Type B pancreatic cell (in vitro differentiated cells): ENCODE data around the gene IGSF9B. TPM values are rescaled to one million over a fixed set of nuclear protein-coding genes. Genes with fewer than 3 reads are reported as not detected.

Experiments used
- DNase-seq: peaks from one replicate; pipeline ENCODE4 v3.0.0; 2021; ENCODE audit warnings: mixed read lengths; ENCODE audit not compliant: unreplicated experiment; ENCODE audit errors: extremely low spot score
- H3K27ac Mint-ChIP-seq: 2 replicates; pipeline ENCODE4 v1.8.0; 2021; ENCODE audit warnings: mild to moderate bottlenecking, mixed read lengths
- H3K27me3 Mint-ChIP-seq: 2 replicates; pipeline ENCODE4 v1.8.0; 2021; ENCODE audit warnings: mixed read lengths
- H3K36me3 Mint-ChIP-seq: 2 replicates; pipeline ENCODE4 v1.8.0; 2021; ENCODE audit warnings: mixed read lengths
- H3K4me1 Mint-ChIP-seq: one replicate; pipeline ENCODE4 v1.8.0; 2021; ENCODE audit warnings: mixed read lengths; ENCODE audit not compliant: unreplicated experiment
- H3K4me3 Mint-ChIP-seq: 2 replicates; pipeline ENCODE4 v1.8.0; 2021; ENCODE audit warnings: mild to moderate bottlenecking, mixed read lengths
- H3K9me3 Mint-ChIP-seq: 2 replicates; pipeline ENCODE4 v1.8.0; 2021; ENCODE audit warnings: mixed read lengths
- total RNA-seq: library from RNA; stranded (reverse); gene quantifications from 2 replicates; pipeline ENCODE4 v1.2.1, GENCODE V29; 2021; ENCODE audit warnings: low replicate concordance
- TF ChIP-seq, protein P1 (sequence below): fragments of 200-600 bp; sonication (generic); conservative IDR thresholded peaks from 2 replicates; pipeline ENCODE4 v1.5.0; 2021; ENCODE audit warnings: antibody characterized with exemption, mild to moderate bottlenecking

Gene IGSF9B
- total RNA-seq, 1 donor from 2014 or later = 10.6 TPM

- no peak overlapping the region for H3K4me3 Mint-ChIP-seq
- no peaks in the 10 kb centered on the region for H3K9me3 Mint-ChIP-seq
- H3K4me1 Mint-ChIP-seq = no peaks in the 10 kb centered on the region
- no peak for DNase-seq
- no peaks in the 10 kb centered on the region for H3K36me3 Mint-ChIP-seq
- TF ChIP-seq, protein P1, sequence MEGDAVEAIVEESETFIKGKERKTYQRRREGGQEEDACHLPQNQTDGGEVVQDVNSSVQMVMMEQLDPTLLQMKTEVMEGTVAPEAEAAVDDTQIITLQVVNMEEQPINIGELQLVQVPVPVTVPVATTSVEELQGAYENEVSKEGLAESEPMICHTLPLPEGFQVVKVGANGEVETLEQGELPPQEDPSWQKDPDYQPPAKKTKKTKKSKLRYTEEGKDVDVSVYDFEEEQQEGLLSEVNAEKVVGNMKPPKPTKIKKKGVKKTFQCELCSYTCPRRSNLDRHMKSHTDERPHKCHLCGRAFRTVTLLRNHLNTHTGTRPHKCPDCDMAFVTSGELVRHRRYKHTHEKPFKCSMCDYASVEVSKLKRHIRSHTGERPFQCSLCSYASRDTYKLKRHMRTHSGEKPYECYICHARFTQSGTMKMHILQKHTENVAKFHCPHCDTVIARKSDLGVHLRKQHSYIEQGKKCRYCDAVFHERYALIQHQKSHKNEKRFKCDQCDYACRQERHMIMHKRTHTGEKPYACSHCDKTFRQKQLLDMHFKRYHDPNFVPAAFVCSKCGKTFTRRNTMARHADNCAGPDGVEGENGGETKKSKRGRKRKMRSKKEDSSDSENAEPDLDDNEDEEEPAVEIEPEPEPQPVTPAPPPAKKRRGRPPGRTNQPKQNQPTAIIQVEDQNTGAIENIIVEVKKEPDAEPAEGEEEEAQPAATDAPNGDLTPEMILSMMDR = no peak
- no peak overlapping the region for H3K27ac Mint-ChIP-seq
- peaks cover 46% of the 10 kb centered on the region for H3K27me3 Mint-ChIP-seq
Measured at GRCh38 chr11:133993921-133994320, 37.2 kb upstream of the IGSF9B start.

GRCh38 chr11:133993107-133993506, 36.3 kb upstream of the IGSF9B start:
- no peaks in the 10 kb centered on the region for H3K4me1 Mint-ChIP-seq
- no peak overlapping the region for H3K27ac Mint-ChIP-seq
- H3K4me3 Mint-ChIP-seq = no peak overlapping the region
- no peaks in the 10 kb centered on the region for H3K36me3 Mint-ChIP-seq
- H3K27me3 Mint-ChIP-seq = peaks cover 46% of the 10 kb centered on the region
- TF ChIP-seq, protein P1 = no peak
- no peak for DNase-seq
- H3K9me3 Mint-ChIP-seq = no peaks in the 10 kb centered on the region

DNA sequence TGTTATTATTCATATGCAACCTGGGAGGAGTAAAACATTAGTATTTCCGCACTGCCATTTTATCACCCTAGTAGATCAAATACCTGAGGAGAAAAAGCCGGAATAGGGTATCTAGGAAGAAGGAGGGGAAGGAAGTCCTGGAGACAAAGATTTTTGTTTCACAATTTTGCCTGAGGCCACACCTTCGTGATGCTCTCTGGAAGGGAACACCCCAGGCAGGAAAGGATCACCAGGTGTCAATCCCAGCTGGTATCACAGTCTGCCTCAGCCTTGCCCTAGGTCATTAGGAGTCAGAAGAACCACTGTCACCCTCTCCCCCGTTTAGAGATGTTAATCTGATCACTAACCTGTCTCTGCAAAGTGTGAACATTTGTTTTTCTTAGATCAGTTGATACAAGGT, 35.4 kb upstream of the IGSF9B start:
- Mint-ChIP-seq H3K36me3 (no peaks in the 10 kb centered on the region), H3K27ac (no peak overlapping the region), H3K4me3 (no peak overlapping the region), H3K27me3 (peaks cover 41% of the 10 kb centered on the region), H3K9me3 (no peaks in the 10 kb centered on the region), H3K4me1 (no peaks in the 10 kb centered on the region)
- DNase-seq = no peak
- TF ChIP-seq, protein P1 = no peak

DNA sequence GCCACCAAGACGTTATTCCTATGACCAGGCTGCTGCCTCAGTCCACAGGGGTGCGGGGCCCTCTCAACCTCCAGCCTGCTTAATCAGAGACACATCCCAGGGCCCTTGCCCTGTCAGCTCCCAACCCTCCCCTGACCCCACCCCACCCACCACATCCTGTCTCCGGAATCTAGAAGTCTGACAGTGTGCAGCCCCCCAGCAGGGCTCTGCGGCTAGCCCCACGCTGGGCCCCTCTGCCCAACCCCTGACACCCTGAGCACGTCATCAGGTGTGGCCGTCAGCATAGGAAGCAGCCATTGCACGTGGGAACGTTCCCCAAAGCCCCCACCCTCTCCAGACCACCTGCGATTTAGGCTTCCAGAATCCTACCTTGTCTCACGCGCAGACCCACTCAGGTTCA, 34.3 kb upstream of the IGSF9B start:
- Mint-ChIP-seq H3K4me3 (no peak overlapping the region), H3K9me3 (no peaks in the 10 kb centered on the region), H3K27ac (no peak overlapping the region), H3K4me1 (peaks cover 4% of the 10 kb centered on the region), H3K27me3 (peaks cover 49% of the 10 kb centered on the region), H3K36me3 (no peaks in the 10 kb centered on the region)
- TF ChIP-seq, protein P1 = no peak
- DNase-seq = no peak

- H3K4me1 Mint-ChIP-seq = peaks cover 7% of the 10 kb centered on the region
- TF ChIP-seq, protein P1 = no peak
- H3K36me3 Mint-ChIP-seq = no peaks in the 10 kb centered on the region
- no peak for DNase-seq
- H3K27ac Mint-ChIP-seq = no peak overlapping the region
- H3K9me3 Mint-ChIP-seq = no peaks in the 10 kb centered on the region
- H3K27me3 Mint-ChIP-seq = peaks cover 49% of the 10 kb centered on the region
- H3K4me3 Mint-ChIP-seq = no peak overlapping the region
Measured at GRCh38 chr11:133990501-133990900, 33.7 kb upstream of the IGSF9B start.
